ENCODE data around the gene CRB3.
"Not testable (repeated sequence)": the region's sequence is repeated elsewhere in the genome, so short reads cannot be mapped to it uniquely, and the experiment has no call there.

CRB3 gene

DNA sequence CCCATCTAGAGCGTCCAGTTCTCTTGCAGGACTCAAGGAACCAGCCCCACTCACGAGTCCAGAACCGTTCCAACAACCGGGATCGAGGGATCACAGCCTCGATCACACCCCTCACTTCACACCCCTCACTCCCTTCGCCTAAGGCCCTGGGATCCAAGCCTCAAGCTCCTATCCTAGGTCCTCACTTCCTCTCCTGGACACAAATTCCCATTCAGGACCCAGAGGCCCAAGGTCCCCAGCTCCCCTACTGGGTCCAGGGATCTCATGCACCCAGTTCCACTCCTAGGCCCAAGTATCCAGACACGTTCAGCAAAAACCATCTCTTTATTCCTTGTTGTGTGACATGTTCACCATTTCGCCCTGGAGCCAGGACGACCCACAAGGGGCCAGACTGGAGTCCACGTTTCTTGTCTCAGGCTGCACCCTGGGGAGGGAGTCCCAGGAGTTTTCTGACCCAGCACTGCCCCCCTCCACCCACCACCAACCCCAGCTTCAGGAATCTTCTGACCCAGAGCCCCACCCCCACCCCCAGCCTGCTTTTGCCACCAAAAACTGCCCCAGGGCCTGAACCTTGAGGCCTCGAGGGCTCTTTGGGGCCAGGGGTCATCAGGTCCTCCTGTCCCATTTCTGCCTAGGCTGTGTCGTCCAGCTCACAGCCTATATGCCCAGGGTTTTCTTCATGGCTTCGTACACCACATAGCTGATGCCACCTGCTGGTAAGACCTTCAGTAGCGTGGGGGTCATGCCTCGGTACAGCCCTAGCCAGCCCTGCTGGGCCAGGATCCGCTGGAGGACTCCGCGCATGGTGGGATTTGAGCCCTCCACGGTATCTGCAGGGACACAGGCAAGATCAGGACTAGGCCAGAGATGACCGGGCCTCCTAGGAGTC is 38.1 kb upstream of the CRB3 start:
- H3K4me3 ChIP-seq (ENCODE audit: control insufficient read depth, low read depth, low read length) = no peak overlapping the region; the same call in 1 of the 2 replicates
- no peak for DNase-seq (ENCODE audit: low read depth)
- TF ChIP-seq, protein P1, sequence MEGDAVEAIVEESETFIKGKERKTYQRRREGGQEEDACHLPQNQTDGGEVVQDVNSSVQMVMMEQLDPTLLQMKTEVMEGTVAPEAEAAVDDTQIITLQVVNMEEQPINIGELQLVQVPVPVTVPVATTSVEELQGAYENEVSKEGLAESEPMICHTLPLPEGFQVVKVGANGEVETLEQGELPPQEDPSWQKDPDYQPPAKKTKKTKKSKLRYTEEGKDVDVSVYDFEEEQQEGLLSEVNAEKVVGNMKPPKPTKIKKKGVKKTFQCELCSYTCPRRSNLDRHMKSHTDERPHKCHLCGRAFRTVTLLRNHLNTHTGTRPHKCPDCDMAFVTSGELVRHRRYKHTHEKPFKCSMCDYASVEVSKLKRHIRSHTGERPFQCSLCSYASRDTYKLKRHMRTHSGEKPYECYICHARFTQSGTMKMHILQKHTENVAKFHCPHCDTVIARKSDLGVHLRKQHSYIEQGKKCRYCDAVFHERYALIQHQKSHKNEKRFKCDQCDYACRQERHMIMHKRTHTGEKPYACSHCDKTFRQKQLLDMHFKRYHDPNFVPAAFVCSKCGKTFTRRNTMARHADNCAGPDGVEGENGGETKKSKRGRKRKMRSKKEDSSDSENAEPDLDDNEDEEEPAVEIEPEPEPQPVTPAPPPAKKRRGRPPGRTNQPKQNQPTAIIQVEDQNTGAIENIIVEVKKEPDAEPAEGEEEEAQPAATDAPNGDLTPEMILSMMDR (IDR thresholded peaks at IDR 0.05; ENCODE audit: control insufficient read depth, insufficient read depth, low read depth, low read length, missing control alignments) = no peak

DNA sequence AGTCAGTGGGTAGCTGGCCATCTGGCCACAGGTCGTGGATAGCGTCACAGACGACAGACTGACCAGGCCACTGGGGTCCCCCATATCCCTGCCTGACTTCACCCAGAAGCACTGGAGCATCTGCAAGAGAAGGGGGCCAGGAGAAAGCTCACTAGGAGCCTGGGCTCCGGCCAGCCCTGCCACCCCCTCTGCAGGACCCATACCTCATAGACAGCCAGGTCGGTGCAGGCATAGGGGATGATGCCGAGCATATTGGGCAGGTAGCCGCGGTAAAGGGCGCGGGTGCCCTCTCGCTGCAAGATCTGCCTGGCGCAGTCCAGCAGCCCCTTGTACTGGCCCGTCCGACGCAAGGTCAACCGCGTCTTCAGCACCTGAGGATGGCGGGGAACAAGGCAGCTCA is 36.9 kb upstream of the CRB3 start:
- no peak overlapping the region for H3K4me3 ChIP-seq (ENCODE audit: control insufficient read depth, low read depth, low read length)
- no peak for DNase-seq (ENCODE audit: low read depth)
- TF ChIP-seq, protein P1 (IDR thresholded peaks at IDR 0.05; ENCODE audit: control insufficient read depth, insufficient read depth, low read depth, low read length, missing control alignments) = no peak

DNA sequence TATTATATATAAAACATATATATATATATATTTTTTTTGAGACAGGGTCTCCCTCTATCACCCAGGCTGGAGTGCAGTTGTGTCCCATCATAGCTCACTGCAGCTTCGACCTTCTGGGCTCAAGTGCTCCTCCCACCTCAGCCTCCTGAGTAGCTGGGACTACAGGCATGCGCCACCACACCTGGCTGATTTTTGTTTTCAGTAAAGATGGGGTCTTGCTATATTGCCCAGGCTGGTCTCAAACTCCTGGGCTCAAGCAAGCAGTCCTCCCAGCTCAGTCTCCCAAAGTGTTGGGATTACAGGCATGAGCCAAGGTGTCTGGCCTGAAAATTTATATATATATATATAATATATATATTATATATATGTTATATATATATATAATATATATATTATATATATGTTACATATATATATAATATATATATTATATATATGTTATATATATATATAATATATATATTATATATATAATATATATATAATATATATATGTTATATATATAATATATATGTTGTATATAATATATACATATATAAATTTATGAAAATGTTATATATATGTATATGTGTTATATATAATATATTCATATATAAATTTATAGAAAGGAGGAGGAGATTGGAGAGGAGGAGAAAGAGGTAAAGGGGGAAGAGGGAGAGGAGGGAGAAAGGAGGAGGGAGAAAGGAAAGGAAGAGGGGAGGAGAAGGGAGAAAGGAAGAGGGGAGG is 35.2 kb upstream of the CRB3 start:
- not testable (repeated sequence) for H3K4me3 ChIP-seq (ENCODE audit: control insufficient read depth, low read depth, low read length); DNase-seq (ENCODE audit: low read depth)

DNA sequence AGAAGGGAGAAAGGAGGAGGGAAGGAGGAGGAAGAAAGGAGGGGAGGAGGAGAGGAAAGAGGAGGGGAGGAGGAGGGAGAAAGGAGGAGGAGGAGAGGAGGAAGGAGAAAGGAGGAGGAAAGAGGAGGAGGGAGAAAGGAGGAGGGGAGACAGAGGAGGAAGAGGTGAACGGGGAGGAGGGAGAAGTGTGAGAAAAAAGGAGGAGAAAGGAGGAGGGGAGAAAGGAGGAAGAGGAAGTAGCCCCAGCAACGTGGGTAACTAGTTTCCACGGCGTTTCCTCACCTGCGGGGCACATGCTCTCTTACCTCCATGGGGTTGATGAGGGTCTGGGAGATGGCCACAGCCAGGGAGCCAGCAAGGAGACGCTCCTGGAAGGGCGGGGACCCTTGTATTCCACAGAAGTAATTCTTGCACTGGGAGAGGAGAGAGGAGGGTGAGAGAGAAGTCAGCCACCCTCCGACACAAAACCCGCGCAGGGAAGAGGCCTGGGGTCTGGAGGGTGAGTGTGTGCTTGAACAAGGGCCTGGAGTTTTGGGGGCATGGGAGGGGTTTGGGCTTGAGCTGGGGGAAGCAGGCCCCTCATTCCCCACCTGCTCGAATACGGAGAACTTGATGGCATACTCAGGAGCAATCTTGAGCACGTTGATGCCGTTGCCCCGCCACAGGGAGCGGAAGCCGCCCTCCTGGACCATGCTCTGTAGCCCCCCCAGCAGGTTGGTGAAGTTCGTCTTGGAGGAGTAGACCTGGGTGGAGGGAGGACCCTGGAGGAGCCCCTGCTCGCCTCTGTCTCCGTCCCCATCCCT is 34.5 kb upstream of the CRB3 start:
- no peak overlapping the region for H3K4me3 ChIP-seq (ENCODE audit: control insufficient read depth, low read depth, low read length)
- TF ChIP-seq, protein P1 (IDR thresholded peaks at IDR 0.05; ENCODE audit: control insufficient read depth, insufficient read depth, low read depth, low read length, missing control alignments) = no peak
- DNase-seq (ENCODE audit: low read depth) = no peak

DNA sequence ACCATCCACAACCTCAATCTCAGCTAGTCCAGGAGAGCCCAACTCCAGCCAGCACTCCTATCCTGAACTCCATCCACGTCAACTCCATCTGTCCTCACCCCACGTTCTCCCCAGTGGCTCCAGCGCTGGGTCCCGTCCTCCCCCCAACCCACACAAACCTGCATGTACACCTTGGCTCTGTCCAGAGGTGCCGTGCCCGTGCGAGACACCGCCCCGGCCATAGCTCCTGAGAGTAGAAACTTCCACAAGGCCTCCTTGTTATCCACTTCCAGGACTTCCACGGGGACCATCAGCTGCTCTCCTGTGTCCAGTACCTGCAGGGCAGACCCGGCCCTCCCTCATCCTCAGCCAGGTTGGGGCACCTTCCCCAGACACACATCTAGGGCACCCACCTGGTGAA is 32.2 kb upstream of the CRB3 start:
- TF ChIP-seq, protein P1 (IDR thresholded peaks at IDR 0.05; ENCODE audit: control insufficient read depth, insufficient read depth, low read depth, low read length, missing control alignments) = no peak
- H3K4me3 ChIP-seq (ENCODE audit: control insufficient read depth, low read depth, low read length) = no peak overlapping the region
- DNase-seq (ENCODE audit: low read depth) = no peak

DNA sequence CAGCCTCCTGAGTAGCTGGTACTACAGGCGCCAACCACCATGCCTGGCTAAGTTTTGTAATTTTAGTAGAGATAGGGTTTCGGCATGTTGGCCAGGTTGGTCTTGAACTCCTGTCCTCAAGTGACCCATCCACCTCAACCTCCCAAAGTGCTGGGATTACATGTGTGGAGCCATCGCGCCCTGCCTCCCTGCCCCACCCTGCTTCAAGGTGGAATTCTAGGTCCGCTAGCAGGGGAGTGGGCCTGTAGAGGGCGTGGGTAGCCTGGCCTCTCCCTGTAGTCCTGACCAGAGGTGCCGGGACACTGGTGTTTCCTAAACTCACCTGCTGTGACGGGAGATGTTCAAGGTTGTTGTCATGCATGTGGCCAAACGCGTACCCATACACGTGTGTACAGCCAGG is 30.9 kb upstream of the CRB3 start:
- TF ChIP-seq, protein P1 (IDR thresholded peaks at IDR 0.05; ENCODE audit: control insufficient read depth, insufficient read depth, low read depth, low read length, missing control alignments) = no peak
- no peak for DNase-seq (ENCODE audit: low read depth)
- H3K4me3 ChIP-seq (ENCODE audit: control insufficient read depth, low read depth, low read length) = no peak overlapping the region
